H1 (cell line): Measurements from ENCODE around the gene NTN4.

Experiments used
- ASH2L ChIP-seq: fragments of 200-600, 300-600 bp; sonication (generic); IDR thresholded peaks from one replicate; pipeline ENCODE4 v1.7.1; 2017; ENCODE audit warnings: low read length
- CREB1 ChIP-seq: IDR thresholded peaks from 2 replicates; pipeline ENCODE4 v1.6.1; 2012; ENCODE audit warnings: inconsistent platforms
- EGR1 ChIP-seq: IDR thresholded peaks from 2 replicates; pipeline ENCODE4 v1.6.1; 2011; ENCODE audit warnings: low read depth, low read length, borderline replicate concordance
- EP300 ChIP-seq, 2 experiments: IDR thresholded peaks; 1 replicate in 1 of 2; 2 replicates in 1 of 2; pipeline ENCODE4 v1.6.1; 2011 to 2012; ENCODE audit warnings: low read depth in 2 of 2, low read length in 2 of 2, mild to moderate bottlenecking in 2 of 2, borderline replicate concordance in 1 of 2, inconsistent platforms in 1 of 2, moderate library complexity in 1 of 2
- EZH2 ChIP-seq: fragments of 200-600 bp; sonication (generic); IDR thresholded peaks from 2 replicates; pipeline ENCODE4 v1.7.1; 2012; ENCODE audit warnings: low read depth, mild to moderate bottlenecking, moderate library complexity, low read length, inconsistent platforms; ENCODE audit not compliant: severe bottlenecking
- FOSL1 ChIP-seq: IDR thresholded peaks from 2 replicates; pipeline ENCODE4 v1.6.1; 2011; ENCODE audit warnings: mild to moderate bottlenecking, low read depth, low read length, moderate library complexity; ENCODE audit not compliant: insufficient read depth
- GTF2F1 ChIP-seq: IDR thresholded peaks from 2 replicates; pipeline ENCODE4 v1.6.1; 2012; ENCODE audit warnings: low read depth, low read length, improper control_type of control experiment, borderline replicate concordance
- JUN ChIP-seq: IDR thresholded peaks from 2 replicates; pipeline ENCODE4 v1.6.1; 2011; ENCODE audit warnings: low read depth, mild to moderate bottlenecking, improper control_type of control experiment, low read length
- KDM4A ChIP-seq: IDR thresholded peaks from one replicate; pipeline ENCODE4 v1.7.1; 2012; ENCODE audit warnings: low read depth, mild to moderate bottlenecking, moderate library complexity, low read length, inconsistent platforms; ENCODE audit not compliant: severe bottlenecking
- POLR2A ChIP-seq, 2 experiments: IDR thresholded peaks; 1 replicate in 1 of 2; 2 replicates in 1 of 2; pipeline ENCODE4 v1.6.1; 2011; ENCODE audit warnings: low read depth in 2 of 2, low read length in 2 of 2, mild to moderate bottlenecking in 2 of 2; ENCODE audit errors: control extremely low read depth in 1 of 2
- TAF1 ChIP-seq: IDR thresholded peaks from 2 replicates; pipeline ENCODE4 v1.6.1; 2011; ENCODE audit warnings: mild to moderate bottlenecking, low read depth, low read length
- TF ChIP-seq, protein P1 (sequence below), 3 experiments: IDR thresholded peaks; 1 replicate in 2 of 3; 2 replicates in 1 of 3; pipeline versions ENCODE4 v1.5.1 to v1.6.1; 2011; ENCODE audit warnings: low read length in 3 of 3, mild to moderate bottlenecking in 3 of 3, inconsistent platforms in 2 of 3, low read depth in 1 of 3, moderate library complexity in 1 of 3; ENCODE audit not compliant: insufficient read depth in 1 of 3; ENCODE audit errors: control extremely low read depth in 1 of 3

DNA sequence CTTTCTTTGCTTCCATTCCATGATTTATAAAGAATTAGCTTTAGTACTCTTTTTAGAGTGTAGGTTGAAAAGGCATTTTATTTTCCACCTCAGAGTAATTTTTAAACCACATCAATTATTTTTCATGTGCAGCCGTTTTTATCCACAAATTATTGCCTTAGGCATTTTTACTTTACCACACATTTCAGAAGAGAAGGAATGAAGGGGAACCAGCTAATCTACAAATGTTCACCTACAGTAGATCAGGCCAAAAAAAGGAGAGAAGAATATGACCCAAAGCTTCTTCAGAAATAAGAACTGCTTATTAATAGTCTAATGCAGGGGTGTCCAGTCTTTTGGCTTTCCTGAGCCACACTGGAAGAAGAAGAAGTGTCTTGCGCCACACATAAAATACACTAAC lies 19.8 kb upstream of the NTN4 start:
- TF ChIP-seq POLR2A (IDR thresholded peaks at IDR 0.05; ENCODE audit: control extremely low read depth in 1 of 2, low read depth in 2 of 2, low read length in 2 of 2) = no peak
- TF ChIP-seq, protein P1, sequence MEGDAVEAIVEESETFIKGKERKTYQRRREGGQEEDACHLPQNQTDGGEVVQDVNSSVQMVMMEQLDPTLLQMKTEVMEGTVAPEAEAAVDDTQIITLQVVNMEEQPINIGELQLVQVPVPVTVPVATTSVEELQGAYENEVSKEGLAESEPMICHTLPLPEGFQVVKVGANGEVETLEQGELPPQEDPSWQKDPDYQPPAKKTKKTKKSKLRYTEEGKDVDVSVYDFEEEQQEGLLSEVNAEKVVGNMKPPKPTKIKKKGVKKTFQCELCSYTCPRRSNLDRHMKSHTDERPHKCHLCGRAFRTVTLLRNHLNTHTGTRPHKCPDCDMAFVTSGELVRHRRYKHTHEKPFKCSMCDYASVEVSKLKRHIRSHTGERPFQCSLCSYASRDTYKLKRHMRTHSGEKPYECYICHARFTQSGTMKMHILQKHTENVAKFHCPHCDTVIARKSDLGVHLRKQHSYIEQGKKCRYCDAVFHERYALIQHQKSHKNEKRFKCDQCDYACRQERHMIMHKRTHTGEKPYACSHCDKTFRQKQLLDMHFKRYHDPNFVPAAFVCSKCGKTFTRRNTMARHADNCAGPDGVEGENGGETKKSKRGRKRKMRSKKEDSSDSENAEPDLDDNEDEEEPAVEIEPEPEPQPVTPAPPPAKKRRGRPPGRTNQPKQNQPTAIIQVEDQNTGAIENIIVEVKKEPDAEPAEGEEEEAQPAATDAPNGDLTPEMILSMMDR (IDR thresholded peaks at IDR 0.05; ENCODE audit: control extremely low read depth in 1 of 3, insufficient read depth in 1 of 3, low read depth in 1 of 3, low read length in 3 of 3) = no peak
- no peak for TF ChIP-seq FOSL1
- TF ChIP-seq EZH2 = no peak
- TF ChIP-seq ASH2L = no peak
- TF ChIP-seq KDM4A = no peak
- TF ChIP-seq EP300 (IDR thresholded peaks at IDR 0.05; ENCODE audit: borderline replicate concordance in 1 of 2, low read depth in 2 of 2, low read length in 2 of 2) = no peak
- TF ChIP-seq JUN = no peak
- TF ChIP-seq GTF2F1 = no peak
- no peak for TF ChIP-seq CREB1
- no peak for TF ChIP-seq TAF1
- TF ChIP-seq EGR1 = no peak
